ENCODE data around the gene HES7.
"Not testable (repeated sequence)": the region's sequence is repeated elsewhere in the genome, so short reads cannot be mapped to it uniquely, and the experiment has no call there.

The HES7 gene

DNA sequence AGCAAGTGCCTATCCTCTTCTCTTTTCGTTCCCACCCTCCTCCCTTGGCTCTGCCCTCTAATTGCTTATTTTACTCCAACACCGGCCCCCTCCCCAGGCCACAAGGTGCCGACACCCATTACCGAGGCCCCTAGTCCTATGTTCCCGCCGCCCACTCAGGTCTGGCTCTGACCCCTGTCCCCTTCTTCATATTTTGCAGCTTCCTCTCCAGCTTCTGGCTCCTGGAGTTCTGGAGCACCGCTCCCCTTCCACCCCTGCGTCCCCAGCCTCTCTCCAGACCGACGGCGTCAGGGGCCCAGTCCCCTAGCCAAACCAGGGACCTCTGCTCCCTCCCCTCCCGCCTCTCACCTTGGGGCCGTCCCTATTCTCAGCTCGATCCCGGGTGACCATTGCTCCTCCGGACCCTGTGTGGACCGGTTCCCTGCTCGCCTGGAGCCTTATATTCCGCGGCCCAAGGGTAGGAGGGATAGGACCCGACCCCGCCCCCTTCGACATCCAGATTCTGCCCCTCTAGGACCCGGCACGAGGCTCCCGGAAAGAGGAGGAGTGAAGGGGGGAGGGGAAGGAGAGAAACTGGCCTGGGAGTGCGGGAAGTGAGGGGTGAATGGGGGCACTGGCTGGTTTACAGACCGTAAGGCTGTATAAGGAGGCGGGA, at the start of gene HES7:
TSS of gene HES7 (minus strand) at position 412 of the 655 bp plus-strand sequence. CDS start at position 390, 22 bp downstream.
- DNase-seq, result no peak

DNA sequence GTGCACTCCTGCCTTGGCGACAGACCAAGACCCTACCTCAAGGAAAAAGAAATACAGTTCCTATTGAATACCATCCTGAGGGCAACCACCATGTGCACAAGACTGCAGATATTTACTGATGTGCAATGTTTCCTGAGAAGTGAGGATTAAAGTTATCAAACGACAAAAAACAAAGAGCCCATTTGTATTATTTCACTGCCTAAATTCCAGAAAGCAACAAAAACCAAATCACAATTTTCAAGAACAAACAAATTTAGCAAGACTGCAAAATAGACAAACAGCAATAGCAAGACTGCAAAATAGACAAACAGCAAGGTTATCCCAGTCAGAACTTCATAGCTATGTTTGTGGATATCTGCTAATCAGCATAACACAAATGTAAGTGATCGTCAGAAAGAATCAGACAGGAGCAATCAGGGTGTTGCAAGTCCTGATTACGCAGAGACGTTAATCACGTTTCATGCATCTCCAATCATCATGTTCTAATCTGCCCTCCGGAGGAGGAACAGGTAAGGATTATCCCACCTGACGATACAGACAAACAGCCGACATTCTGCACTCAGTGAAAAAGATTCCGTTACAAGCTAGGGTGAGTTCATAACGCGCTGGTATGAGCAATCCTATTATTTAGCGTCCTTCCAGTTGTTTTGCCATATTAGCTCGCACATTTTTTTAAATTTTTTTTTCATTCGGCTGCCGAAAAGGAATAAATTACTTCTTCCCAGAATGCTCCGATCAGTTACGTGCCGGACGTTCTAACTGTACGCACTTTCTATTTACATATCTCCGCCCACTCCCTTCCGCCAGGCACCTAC, 49.4 kb upstream of the HES7 start:
- peak; percentile 79 for DNase-seq

- not testable (repeated sequence) for DNase-seq
Observed at GRCh38 chr17:8170186-8170585, 46.3 kb upstream of the HES7 start.

- no peak for DNase-seq
Observed at GRCh38 chr17:8167526-8167925, 43.6 kb upstream of the HES7 start.

GRCh38 chr17:8166731-8167130, 42.8 kb upstream of the HES7 start:
- DNase-seq, result no peak

DNA sequence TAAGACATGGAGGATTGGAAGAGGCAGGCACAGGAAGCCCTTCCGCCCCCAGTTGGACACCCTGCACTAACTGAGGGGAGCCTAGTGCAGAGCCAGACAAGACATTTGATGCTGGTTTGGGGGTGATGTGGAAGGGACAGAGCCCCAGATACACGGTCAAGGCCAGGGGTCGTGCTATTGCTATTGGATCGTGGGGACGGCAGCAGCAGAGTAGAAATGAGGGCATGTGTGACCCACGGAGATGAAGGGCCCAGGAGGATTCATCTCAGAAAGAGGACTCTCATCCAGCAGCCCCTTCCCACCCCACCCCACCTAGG, 40.9 kb upstream of the HES7 start:
- DNase-seq, result no peak

GRCh38 chr17:8163978-8164814, 40.3 kb upstream of the HES7 start:
- DNase-seq, result no peak

GRCh38 chr17:8162997-8163977, 39.4 kb upstream of the HES7 start:
- no peak for DNase-seq

GRCh38 chr17:8162233-8162996, 38.5 kb upstream of the HES7 start, which contains the start of gene VAMP2:
Gene VAMP2 (minus strand): TSS chr17:8162948. CDS start chr17:8162879, 69 bp downstream.
- DNase-seq, result peak; percentile 44

GRCh38 chr17:8161289-8162232, 37.7 kb upstream of the HES7 start:
- DNase-seq, result no peak

- DNase-seq, result no peak
Observed at GRCh38 chr17:8160741-8161221, 36.9 kb upstream of the HES7 start.

DNA sequence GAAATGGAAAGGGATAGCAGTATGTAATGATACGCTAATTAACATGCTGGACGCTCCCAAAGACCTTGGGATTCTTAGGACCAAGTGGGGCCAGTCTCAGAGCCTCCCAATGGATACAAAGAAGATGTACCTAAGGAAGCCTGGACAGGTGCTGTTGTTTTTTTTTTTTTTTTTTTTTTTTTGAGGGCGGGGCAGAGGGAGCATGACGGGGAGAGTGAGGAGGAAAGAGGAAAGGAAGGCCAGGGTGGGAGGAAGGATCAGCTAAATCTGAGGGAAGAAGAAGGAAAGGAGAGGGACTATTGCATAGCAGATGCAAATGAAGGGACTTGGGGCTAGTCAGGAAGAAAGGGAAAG, 36.3 kb upstream of the HES7 start:
- no peak for DNase-seq

GRCh38 chr17:8159459-8160223, 35.7 kb upstream of the HES7 start:
- DNase-seq, result no peak

DNA sequence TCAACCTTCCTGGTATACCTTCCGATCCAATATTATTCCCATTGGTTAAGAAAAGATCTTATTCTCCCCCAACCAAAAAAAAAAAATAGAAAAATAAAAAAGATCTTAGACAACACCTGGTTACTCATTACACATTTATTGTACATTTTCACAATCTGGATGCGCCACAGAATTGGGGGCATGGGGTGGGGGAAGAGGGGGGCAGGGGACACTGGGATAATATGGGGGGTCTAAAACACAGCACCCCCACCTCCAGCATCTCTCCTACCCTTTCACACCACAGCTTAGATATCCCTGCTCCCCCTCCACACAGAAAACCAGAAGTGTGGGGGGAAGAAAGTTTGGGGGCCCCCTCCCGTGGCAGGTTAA, 35.1 kb upstream of the HES7 start:
- no peak for DNase-seq

GRCh38 chr17:8158267-8159031, 34.5 kb upstream of the HES7 start:
- DNase-seq, result peak; percentile 55

DNA sequence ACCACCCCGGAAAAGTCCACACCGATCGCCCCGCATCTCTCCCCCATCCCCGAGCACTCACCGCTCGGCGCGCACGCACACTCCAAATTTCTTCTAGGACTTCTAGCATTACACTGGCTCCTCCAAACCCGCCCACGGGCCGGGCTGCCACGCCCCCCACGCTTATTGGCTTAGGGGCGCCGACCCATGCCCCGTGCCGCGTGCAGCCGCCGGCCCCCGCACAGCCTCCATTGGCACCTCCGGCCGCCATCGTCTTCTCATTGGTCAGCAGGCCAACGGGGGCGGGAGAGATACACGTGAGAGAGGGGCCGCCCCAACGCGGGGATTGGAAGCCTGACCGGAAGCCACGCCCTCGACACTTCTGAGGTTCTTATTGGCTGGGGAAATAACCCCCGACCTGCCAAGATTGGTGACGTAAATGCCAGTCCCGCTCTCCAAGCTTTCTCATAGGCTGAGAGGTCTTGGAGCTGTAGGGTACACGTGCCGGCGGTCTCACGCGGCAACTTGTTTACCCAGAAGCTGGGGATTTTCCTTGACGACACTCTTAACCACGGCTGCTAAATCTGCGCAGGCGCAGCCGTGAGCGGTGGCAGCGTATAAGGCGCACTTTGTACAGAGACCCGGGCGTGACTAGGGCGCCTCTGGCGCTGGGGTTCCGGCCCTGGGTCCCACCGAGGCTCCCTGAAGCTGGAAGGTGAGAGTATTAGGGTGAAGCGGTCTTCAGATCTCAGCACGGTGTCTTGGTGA, 32.5 kb upstream of the HES7 start:
- peak; percentile 97 for DNase-seq

DNA sequence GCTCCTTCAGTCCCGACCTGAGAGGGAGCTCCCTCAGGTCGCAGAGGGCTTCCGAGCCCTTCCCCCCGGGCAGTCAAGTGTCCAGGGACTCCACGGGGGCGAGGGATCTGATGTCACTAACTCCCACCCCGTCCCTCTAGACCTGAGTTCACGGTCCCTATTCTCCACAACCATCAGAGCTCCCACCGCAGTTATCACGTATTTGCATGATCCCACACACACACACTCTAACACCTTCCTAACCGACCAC, 32.0 kb upstream of the HES7 start:
- DNase-seq, result no peak
